Gastrocnemius medialis (tissue), 4 donors: ENCODE data around the gene L3MBTL1. TPM values are rescaled to one million over a fixed set of nuclear protein-coding genes. Genes with fewer than 3 reads are reported as not detected.
A peak's percentile ranks its signal among the peaks of the same experiment; 100 is the strongest.

Experiments
- ATAC-seq, 2 donors: fragments of 150-250 bp; one replicate each; pipeline ENCODE4 v1.9.1; 2016
- DNase-seq, 2 donors: peaks; one replicate each; pipeline ENCODE4 v3.0.0-alpha.2; 2019
- H3K27ac ChIP-seq, 4 donors: fragments of 200-600 bp; sonication (generic); 1 replicate in 1 of 4; 2 replicates in 3 of 4; pipeline ENCODE4 v1.5.1; 2016 to 2018; ENCODE audit warnings: mild to moderate bottlenecking in 2 of 4, moderate library complexity in 1 of 4
- H3K27me3 ChIP-seq, 3 donors: fragments of 200-600 bp; sonication (generic) in 2 of 3; 1 replicate in 1 of 3; 2 replicates in 2 of 3; pipeline versions ENCODE4 v1.5.1 to v1.6.0; 2016 to 2019; ENCODE audit warnings: mild to moderate bottlenecking in 1 of 3, moderate library complexity in 1 of 3
- H3K36me3 ChIP-seq, 2 donors: fragments of 200-600 bp; sonication (generic) in 1 of 2; one replicate each; pipeline ENCODE4 v1.5.1; 2017 to 2018
- H3K4me1 ChIP-seq, 2 donors: fragments of 200-600 bp; sonication (generic) in 1 of 2; one replicate each; pipeline ENCODE4 v1.5.1; 2016 to 2017; ENCODE audit warnings: mild to moderate bottlenecking in 2 of 2
- H3K4me3 ChIP-seq, 4 donors: fragments of 200-600 bp; sonication (generic) in 3 of 4; 1 replicate in 1 of 4; 2 replicates in 3 of 4; pipeline ENCODE4 v1.5.1; 2016 to 2019; ENCODE audit warnings: mild to moderate bottlenecking in 2 of 4
- H3K9me3 ChIP-seq, 3 donors: fragments of 200-600 bp; sonication (generic) in 2 of 3; 1 replicate in 1 of 3; 2 replicates in 2 of 3; pipeline ENCODE4 v1.5.1; 2016 to 2019
- CTCF ChIP-seq, 5 experiments: fragments of 450-650 bp in 3 of 5; fragments of 200-600 bp in 2 of 5; sonication (generic) in 2 of 5; IDR thresholded peaks in 4 of 5; conservative IDR thresholded peaks in 1 of 5; 1 replicate in 4 of 5; 2 replicates in 1 of 5; pipeline ENCODE4 v1.5.1; 2016 to 2019; ENCODE audit warnings: antibody characterized with exemption in 5 of 5, mild to moderate bottlenecking in 3 of 5, moderate library complexity in 3 of 5
- POLR2A ChIP-seq, 2 donors: fragments of 450-650 bp; IDR thresholded peaks; one replicate each; pipeline ENCODE4 v1.6.1; 2017; ENCODE audit warnings: antibody characterized with exemption in 2 of 2, mild to moderate bottlenecking in 2 of 2, moderate library complexity in 2 of 2
- in situ Hi-C, 4 donors: fragments of 200-750 bp; cut with MboI; loops; one replicate each; pipeline versions ENCODE4 v1.15.0 to v1.8.0; 2017; ENCODE audit warnings: low sequenced_read_pairs in 4 of 4
- intact Hi-C: fragments of 100-400 bp; cut with DNase I; formaldehyde crosslinking; loops from one replicate; pipeline ENCODE4 v1.15.1; 2023; ENCODE audit warnings: low total_unique reads
- total RNA-seq, 4 donors: library from RNA; depleted of rRNA; stranded (reverse); fragments of >200 nt; gene quantifications; one replicate each; pipeline versions ENCODE4 v1.1.0 to v1.2.3, GENCODE V29; 2016

The L3MBTL1 gene
- total RNA-seq, 4 donors from 2014 or later: 1.1 to 6.0 (median 3.7) TPM

DNA sequence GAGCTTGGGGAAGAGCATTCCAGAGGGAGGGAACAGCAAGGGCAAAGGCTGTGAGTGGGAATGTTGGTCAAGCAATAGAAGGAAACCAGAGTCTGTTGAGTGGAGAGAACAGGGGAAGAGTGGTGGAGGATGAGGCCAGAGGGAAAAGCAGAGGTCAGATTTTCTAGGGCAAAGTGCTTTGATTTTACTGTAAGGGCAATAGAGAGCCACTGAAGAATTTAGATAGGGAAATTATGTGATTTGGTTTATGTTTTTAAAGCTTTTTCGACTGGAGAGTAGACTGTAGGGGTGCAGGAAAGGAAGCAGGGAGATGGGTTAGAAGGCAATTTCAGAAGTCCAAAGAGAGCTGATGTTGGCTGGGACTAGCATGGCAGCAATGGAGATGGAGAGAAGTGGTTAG is 4.4 kb downstream of the L3MBTL1 start:
- ATAC-seq (no peak), DNase-seq (no peak)
- H3K4me1 ChIP-seq: peaks cover 6 to 14% of the 10 kb centered on the region in 2 donors
- in situ Hi-C loops: no loop called here
- no peaks in the 10 kb centered on the region for H3K36me3 ChIP-seq
- peaks cover 5 to 11% (median 8%) of the 10 kb centered on the region in 3 donors for H3K27me3 ChIP-seq
- H3K9me3 ChIP-seq: no peaks in the 10 kb centered on the region
- TF ChIP-seq POLR2A (IDR thresholded peaks at IDR 0.05): no peak
- no peak for TF ChIP-seq CTCF (IDR thresholded peaks at IDR 0.05 in 4 of 5, conservative IDR thresholded peaks at IDR 0.05 in 1 of 5)
- intact Hi-C loops: no loop called here
- H3K4me3 ChIP-seq: no peak overlapping the region
- H3K27ac ChIP-seq: no peak overlapping the region

DNA sequence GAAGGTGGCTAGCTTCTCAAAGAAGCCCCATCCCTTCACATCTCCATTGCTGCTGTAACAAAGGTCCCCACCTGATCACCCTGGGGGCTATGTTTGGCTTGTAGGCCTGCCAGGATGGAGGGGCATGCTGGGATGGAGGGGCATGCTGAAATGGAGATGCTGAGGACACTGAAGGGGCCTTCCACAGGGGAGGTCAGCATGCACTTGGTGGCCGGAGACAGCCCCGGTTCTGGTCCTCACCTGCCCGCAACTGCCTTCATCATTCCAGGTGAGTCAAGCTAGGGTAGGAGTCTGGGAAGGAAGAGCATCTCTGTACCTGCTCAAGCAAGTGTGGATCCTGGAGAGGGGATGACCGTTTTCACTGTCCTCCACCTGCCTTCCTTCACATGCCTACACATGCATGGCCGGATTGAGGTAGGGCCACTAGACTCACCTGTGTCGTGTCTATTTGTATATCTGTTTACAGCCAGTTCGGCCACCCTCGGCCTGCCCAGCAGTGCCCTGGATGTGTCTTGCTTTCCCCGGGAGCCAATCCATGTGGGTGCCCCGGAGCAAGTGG is 6.0 kb downstream of the L3MBTL1 start:
- no peaks in the 10 kb centered on the region for H3K9me3 ChIP-seq
- peaks cover 0 to 1% (median 0%) of the 10 kb centered on the region in 3 donors for H3K27me3 ChIP-seq
- in situ Hi-C loops: no loop called here
- TF ChIP-seq CTCF (IDR thresholded peaks at IDR 0.05 in 4 of 5, conservative IDR thresholded peaks at IDR 0.05 in 1 of 5): no peak
- ATAC-seq (peak; percentile 6 to 15), DNase-seq (no peak)
- no peaks in the 10 kb centered on the region for H3K36me3 ChIP-seq
- H3K27ac ChIP-seq: peak overlapping the region; percentile 72 to 83 (median 76)
- H3K4me1 ChIP-seq: peaks cover 6 to 14% of the 10 kb centered on the region in 2 donors
- peak overlapping the region; percentile 55 to 73 (median 63) for H3K4me3 ChIP-seq
- intact Hi-C loops: no loop called here

- Histone ChIP-seq H3K9me3 (no peaks in the 10 kb centered on the region), H3K4me3 (peak overlapping the region; percentile 55 to 73 (median 63)), H3K4me1 (peaks cover 6 to 14% of the 10 kb centered on the region in 2 donors), H3K36me3 (no peaks in the 10 kb centered on the region), H3K27me3 (no peaks in the 10 kb centered on the region), H3K27ac (peak overlapping the region; percentile 72 to 83 (median 76))
- TF ChIP-seq CTCF (IDR thresholded peaks at IDR 0.05 in 4 of 5, conservative IDR thresholded peaks at IDR 0.05 in 1 of 5) (peak in 1 of 5 experiments; percentile 35), POLR2A (IDR thresholded peaks at IDR 0.05) (peak in 1 of 2 donors; percentile 8)
- intact Hi-C loops (loop anchor here (1.0 to 2.0 kb wide), 2 partner anchors 57 to 76 kb away; partner anchors contain the start of genes IFT52 and SRSF6), in situ Hi-C loops (no loop called here)
- ATAC-seq (peak; percentile 93 to 94), DNase-seq (peak; percentile 96 to 97)
Measured at GRCh38 chr20:43513931-43514647, 6.6 kb downstream of the L3MBTL1 start.

- intact Hi-C loops (loop anchor here (1.0 to 2.0 kb wide), 2 partner anchors 58 to 76 kb away; partner anchors contain the start of genes IFT52 and SRSF6), in situ Hi-C loops (no loop called here)
- H3K4me1 ChIP-seq: peaks cover 6 to 14% of the 10 kb centered on the region in 2 donors
Measured at GRCh38 chr20:43514648-43514999, 7.1 kb downstream of the L3MBTL1 start.

More at GRCh38 chr20:43514648-43514999, 7.1 kb downstream of the L3MBTL1 start:
- H3K27me3 ChIP-seq: no peaks in the 10 kb centered on the region
- DNase-seq: no peak
- peak overlapping the region; percentile 55 to 73 (median 63) for H3K4me3 ChIP-seq
- peak overlapping the region; percentile 72 to 83 (median 76) for H3K27ac ChIP-seq
- ATAC-seq: no peak
- TF ChIP-seq CTCF (IDR thresholded peaks at IDR 0.05 in 4 of 5, conservative IDR thresholded peaks at IDR 0.05 in 1 of 5): no peak
- no peak for TF ChIP-seq POLR2A (IDR thresholded peaks at IDR 0.05)
- H3K36me3 ChIP-seq: no peaks in the 10 kb centered on the region
- no peaks in the 10 kb centered on the region for H3K9me3 ChIP-seq
